Femur (tissue), 1 donor: ENCODE data around the gene OGFOD3.
A peak's percentile ranks its signal among the peaks of the same experiment; 100 is the strongest.
"Not testable (repeated sequence)": the region's sequence is repeated elsewhere in the genome, so short reads cannot be mapped to it uniquely, and the experiment has no call there.

Experiments
- DNase-seq: peaks from one replicate; pipeline ENCODE4 v3.0.0-alpha.2; 2017

Gene OGFOD3

GRCh38 chr17:82386881-82387704 lies 31.3 kb downstream of the OGFOD3 start:
- DNase-seq: no peak

GRCh38 chr17:82386255-82386831 lies 32.0 kb downstream of the OGFOD3 start:
- DNase-seq: peak; percentile 89

- DNase-seq: peak; percentile 89
Measured at GRCh38 chr17:82385559-82386254, 32.7 kb downstream of the OGFOD3 start.

- DNase-seq: peak; percentile 85
Measured at GRCh38 chr17:82384730-82385481, 33.5 kb downstream of the OGFOD3 start.

- no peak for DNase-seq
Measured at GRCh38 chr17:82384051-82384729, 34.2 kb downstream of the OGFOD3 start.

GRCh38 chr17:82383411-82383810 lies 35.0 kb downstream of the OGFOD3 start:
- no peak for DNase-seq

GRCh38 chr17:82382933-82383255 lies 35.5 kb downstream of the OGFOD3 start:
- DNase-seq: no peak

GRCh38 chr17:82382220-82382932 lies 36.0 kb downstream of the OGFOD3 start:
- not testable (repeated sequence) for DNase-seq

- not testable (repeated sequence) for DNase-seq
Measured at GRCh38 chr17:82381703-82382009, 36.7 kb downstream of the OGFOD3 start.

GRCh38 chr17:82380860-82381702 lies 37.3 kb downstream of the OGFOD3 start:
- peak; percentile 71 for DNase-seq

- DNase-seq: no peak
Measured at GRCh38 chr17:82378741-82379021, 39.7 kb downstream of the OGFOD3 start.

GRCh38 chr17:82377924-82378740 lies 40.3 kb downstream of the OGFOD3 start:
- no peak for DNase-seq

- DNase-seq: not testable (repeated sequence)
Measured at GRCh38 chr17:82377294-82377693, 41.1 kb downstream of the OGFOD3 start.

- no peak for DNase-seq
Measured at GRCh38 chr17:82376042-82376730, 42.2 kb downstream of the OGFOD3 start.

- no peak for DNase-seq
Measured at GRCh38 chr17:82375359-82376041, 42.9 kb downstream of the OGFOD3 start.

GRCh38 chr17:82374626-82375331 lies 43.6 kb downstream of the OGFOD3 start:
- no peak for DNase-seq

GRCh38 chr17:82373731-82374625 lies 44.4 kb downstream of the OGFOD3 start:
- no peak for DNase-seq

GRCh38 chr17:82373072-82373452 lies 45.3 kb downstream of the OGFOD3 start:
- not testable (repeated sequence) for DNase-seq
